Lower lobe of right lung (tissue), 2 donors: ENCODE data around the gene KRTAP12-3. TPM values are rescaled to one million over a fixed set of nuclear protein-coding genes. Genes with fewer than 3 reads are reported as not detected.

Experiments used
- ATAC-seq, 2 donors: fragments of 200-7000 bp; cut with Tn5 transposase; one replicate each; pipeline ENCODE4 v1.9.1; 2020 to 2022; ENCODE audit warnings: mild to moderate bottlenecking in 2 of 2, moderate library complexity in 2 of 2
- DNase-seq: peaks from one replicate; pipeline ENCODE4 v3.0.0-alpha.2; 2020
- H3K27ac ChIP-seq: fragments of 200-600 bp; one replicate; pipeline ENCODE4 v1.8.0; 2022
- H3K27me3 ChIP-seq: fragments of 200-600 bp; one replicate; pipeline ENCODE4 v1.8.0; 2022; ENCODE audit warnings: low read depth
- H3K36me3 ChIP-seq: fragments of 200-600 bp; one replicate; pipeline ENCODE4 v1.8.0; 2022; ENCODE audit warnings: mild to moderate bottlenecking
- H3K4me1 ChIP-seq: fragments of 200-600 bp; one replicate; pipeline ENCODE4 v1.8.0; 2022
- H3K4me3 ChIP-seq: fragments of 200-600 bp; one replicate; pipeline ENCODE4 v1.8.0; 2022; ENCODE audit warnings: mild to moderate bottlenecking
- H3K9me3 ChIP-seq: fragments of 200-600 bp; one replicate; pipeline ENCODE4 v1.8.0; 2022
- intact Hi-C: fragments of 100-400 bp; cut with DNase I; formaldehyde crosslinking; loops from one replicate; pipeline ENCODE4 v1.11.0; 2022
- total RNA-seq: library from RNA; stranded (reverse); fragmentation: NEBNext Ultra II Directional; extraction: Animal tissue kit (Norgen Biotek cat#: 25700); gene quantifications from one replicate; pipeline ENCODE4 v1.2.1, GENCODE V29; 2021
- TF ChIP-seq, protein P1 (sequence below): fragments of 200-600 bp; IDR thresholded peaks from one replicate; pipeline ENCODE4 v1.8.0; 2022; ENCODE audit warnings: antibody characterized with exemption, mild to moderate bottlenecking
- donor health status: DM: no; HTN: yes; CAD: no; lungs with severe emphysema.

Gene KRTAP12-3
- total RNA-seq, 1 donor from 2014 or later, result not detected

DNA sequence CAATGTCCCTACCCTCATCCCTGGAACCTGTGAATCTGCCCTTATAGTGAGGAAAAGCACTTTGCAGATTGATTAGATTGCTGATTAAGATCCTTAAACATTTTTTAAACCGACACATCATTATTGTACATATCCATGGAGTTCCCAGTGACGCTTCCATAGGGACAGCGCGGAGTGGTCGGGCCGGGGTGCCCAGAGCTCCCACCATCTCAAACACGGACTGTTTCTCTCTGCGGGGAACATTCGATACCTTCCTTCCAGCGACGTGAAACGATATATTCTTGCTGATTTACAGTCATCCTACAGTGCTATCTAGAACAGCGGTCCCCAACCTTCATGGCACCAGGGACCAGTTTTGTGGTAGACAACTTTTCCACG lies 43.3 kb downstream of the KRTAP12-3 start:
- TF ChIP-seq, protein P1, sequence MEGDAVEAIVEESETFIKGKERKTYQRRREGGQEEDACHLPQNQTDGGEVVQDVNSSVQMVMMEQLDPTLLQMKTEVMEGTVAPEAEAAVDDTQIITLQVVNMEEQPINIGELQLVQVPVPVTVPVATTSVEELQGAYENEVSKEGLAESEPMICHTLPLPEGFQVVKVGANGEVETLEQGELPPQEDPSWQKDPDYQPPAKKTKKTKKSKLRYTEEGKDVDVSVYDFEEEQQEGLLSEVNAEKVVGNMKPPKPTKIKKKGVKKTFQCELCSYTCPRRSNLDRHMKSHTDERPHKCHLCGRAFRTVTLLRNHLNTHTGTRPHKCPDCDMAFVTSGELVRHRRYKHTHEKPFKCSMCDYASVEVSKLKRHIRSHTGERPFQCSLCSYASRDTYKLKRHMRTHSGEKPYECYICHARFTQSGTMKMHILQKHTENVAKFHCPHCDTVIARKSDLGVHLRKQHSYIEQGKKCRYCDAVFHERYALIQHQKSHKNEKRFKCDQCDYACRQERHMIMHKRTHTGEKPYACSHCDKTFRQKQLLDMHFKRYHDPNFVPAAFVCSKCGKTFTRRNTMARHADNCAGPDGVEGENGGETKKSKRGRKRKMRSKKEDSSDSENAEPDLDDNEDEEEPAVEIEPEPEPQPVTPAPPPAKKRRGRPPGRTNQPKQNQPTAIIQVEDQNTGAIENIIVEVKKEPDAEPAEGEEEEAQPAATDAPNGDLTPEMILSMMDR, result no peak
- ATAC-seq, result no peak
- no peaks in the 10 kb centered on the region for H3K4me1 ChIP-seq
- no peaks in the 10 kb centered on the region for H3K36me3 ChIP-seq
- H3K9me3 ChIP-seq, result no peaks in the 10 kb centered on the region
- H3K27ac ChIP-seq, result no peak overlapping the region
- H3K27me3 ChIP-seq, result peaks cover 69% of the 10 kb centered on the region
- intact Hi-C loops, result no loop called here
- no peak for DNase-seq
- no peak overlapping the region for H3K4me3 ChIP-seq

DNA sequence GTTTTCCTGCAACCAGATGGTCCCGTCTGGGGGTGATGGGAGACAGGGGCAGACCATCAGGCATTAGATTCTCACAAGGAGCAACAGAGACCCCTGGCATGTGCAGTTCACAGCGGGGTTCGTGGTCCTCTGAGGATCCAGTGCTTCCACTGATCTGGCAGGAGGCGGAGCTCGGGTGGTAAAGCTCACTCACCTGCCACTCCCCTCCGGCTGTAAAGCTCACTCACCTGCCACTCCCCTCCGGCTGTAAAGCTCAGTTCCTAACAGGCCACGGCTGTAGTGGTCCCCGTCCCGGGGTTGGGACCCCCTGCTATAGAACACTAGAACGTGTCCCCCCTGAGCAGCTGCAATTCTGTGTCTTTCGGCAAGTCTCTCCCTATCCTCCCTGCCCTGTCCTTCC lies 43.8 kb downstream of the KRTAP12-3 start:
- DNase-seq (no peak), ATAC-seq (no peak)
- intact Hi-C loops, result no loop called here
- H3K27me3 ChIP-seq, result peaks cover 74% of the 10 kb centered on the region
- TF ChIP-seq, protein P1, result no peak
- no peak overlapping the region for H3K27ac ChIP-seq
- H3K4me3 ChIP-seq, result no peak overlapping the region
- H3K36me3 ChIP-seq, result no peaks in the 10 kb centered on the region
- no peaks in the 10 kb centered on the region for H3K9me3 ChIP-seq
- no peaks in the 10 kb centered on the region for H3K4me1 ChIP-seq

DNA sequence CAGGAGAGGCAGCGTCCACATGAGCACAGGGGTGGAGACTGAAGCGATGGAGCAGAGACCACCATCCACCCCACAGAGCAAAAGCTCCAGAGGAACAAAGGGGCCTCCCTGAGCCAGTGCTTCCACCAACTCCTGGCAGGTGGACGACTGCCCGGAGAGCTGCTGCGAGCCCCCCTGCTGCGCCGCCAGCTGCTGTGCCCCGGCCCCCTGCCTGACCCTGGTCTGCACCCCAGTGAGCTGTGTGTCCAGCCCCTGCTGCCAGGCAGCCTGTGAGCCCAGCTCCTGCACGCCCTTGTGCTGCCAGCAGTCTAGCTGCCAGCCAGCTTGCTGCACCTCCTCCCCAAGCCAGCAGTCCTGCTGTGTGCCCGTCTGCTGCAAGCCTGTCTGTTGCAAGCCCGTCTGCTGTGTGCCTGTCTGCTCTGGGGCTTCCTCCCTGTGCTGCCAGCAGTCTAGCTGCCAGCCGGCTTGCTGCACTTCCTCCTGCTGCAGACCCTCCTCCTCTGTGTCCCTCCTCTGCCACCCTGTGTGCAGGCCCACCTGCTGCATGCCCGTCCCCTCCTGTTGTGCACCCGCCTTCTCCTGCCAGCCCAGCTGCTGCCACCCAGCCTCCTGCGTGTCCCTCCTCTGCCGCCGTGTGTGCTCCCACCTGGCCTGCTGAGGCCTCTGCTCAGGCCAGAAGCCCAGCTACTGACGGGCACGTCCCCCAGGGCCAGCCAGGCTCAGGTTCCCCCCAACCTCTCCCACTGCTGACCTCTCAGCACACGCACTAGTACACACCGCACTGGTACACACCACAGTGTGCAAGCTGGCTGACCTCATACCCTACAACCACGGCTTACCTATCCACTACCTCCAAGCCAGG lies 44.6 kb downstream of the KRTAP12-3 start:
- no peak overlapping the region for H3K4me3 ChIP-seq
- no peaks in the 10 kb centered on the region for H3K36me3 ChIP-seq
- intact Hi-C loops, result no loop called here
- H3K9me3 ChIP-seq, result no peaks in the 10 kb centered on the region
- no peak for DNase-seq
- no peak overlapping the region for H3K27ac ChIP-seq
- H3K4me1 ChIP-seq, result no peaks in the 10 kb centered on the region
- peaks cover 82% of the 10 kb centered on the region for H3K27me3 ChIP-seq
- TF ChIP-seq, protein P1, result no peak
- no peak for ATAC-seq

DNA sequence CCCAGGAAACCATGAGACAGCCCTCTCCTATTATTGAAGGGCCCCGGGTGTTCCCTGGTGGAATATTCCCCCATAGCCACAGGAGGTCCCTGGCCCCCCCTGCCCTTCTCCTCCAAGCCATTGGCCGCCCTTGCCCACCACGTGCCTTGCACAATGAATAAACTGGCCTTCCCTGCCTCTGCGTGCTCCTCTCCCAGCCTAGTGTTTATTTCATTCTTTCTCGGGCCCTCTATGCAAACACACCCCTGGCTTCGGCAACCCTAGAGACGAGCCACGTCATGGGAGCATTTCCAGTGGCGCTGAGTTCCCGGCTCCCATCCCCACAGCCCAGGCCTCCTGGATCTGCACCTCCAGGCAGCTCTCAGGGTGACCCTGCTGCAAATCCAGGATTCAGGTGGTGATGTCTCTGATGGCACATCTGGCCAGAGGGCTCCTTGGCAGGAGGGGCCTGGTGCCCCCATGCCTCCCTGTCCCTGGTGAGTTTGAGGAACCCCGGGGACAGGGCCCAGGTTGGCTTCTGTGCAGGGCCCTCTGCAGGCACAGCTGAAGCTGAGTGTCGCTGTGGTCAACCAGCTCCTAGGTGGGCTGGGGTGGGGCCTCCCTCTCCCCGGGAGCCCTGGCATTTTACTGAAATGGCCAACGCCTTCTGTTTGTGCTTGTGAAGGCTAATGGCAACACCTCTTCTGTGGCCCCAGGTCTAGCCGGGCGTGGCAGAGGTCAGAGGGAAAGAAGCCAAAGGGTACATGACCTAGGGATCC lies 45.4 kb downstream of the KRTAP12-3 start:
- Histone ChIP-seq H3K4me1 (no peaks in the 10 kb centered on the region), H3K4me3 (no peak overlapping the region), H3K9me3 (no peaks in the 10 kb centered on the region), H3K36me3 (no peaks in the 10 kb centered on the region), H3K27me3 (peaks cover 82% of the 10 kb centered on the region), H3K27ac (no peak overlapping the region)
- intact Hi-C loops, result no loop called here
- ATAC-seq (no peak), DNase-seq (no peak)
- TF ChIP-seq, protein P1, result no peak

DNA sequence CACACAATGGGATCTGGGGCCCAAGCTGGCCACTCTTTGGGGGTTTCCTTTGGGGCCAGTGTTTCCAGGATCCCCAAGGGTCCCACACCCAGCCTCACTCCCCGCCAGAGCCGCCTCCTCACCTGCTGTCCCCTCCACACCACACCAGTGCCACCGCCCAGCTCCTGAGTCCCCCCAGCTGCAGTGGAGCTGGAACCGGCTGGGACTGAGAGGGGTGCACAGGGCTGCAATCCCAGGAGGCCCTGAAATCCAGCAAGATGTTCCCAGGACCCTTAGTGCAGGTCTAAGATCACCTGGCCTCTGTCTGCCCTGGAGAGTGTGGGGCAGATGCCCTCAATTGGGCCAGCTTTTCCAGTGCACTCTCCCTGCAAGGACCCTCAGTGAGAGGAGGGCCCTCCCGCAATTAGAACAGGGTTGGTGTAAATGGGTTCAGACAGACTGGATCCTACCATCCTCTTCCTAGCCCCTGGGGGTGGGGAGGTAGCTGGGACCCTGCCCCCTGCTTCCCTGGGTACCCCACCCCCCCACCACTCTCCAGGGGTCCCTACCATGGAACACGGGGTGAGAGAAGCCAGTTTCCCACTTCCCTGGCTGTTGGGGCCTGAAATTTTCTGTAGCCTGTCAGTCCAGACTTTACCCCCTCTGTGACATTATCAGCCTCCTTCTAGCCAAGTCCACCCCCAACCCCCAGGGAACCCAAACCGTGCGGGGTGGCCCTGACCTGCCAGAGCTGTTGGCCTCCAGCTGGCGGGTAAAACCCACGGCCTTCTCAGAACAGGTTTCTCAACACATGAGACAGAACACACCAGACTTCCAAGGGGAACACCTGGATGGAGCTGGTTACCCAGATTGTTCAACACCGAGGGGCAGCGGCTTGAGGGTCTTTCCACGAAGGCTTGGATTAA lies 46.3 kb downstream of the KRTAP12-3 start:
- TF ChIP-seq, protein P1, result no peak
- DNase-seq (no peak), ATAC-seq (no peak)
- Histone ChIP-seq H3K4me1 (no peaks in the 10 kb centered on the region), H3K36me3 (no peaks in the 10 kb centered on the region), H3K9me3 (no peaks in the 10 kb centered on the region), H3K27me3 (peaks cover 82% of the 10 kb centered on the region), H3K27ac (no peak overlapping the region), H3K4me3 (no peak overlapping the region)
- intact Hi-C loops, result no loop called here
